ENCODE measurements around the gene PREX1.

PREX1 gene

GRCh38 chr20:48804300-48804980 is 23.4 kb downstream of the PREX1 start:
- Histone ChIP-seq H3K27me3 (no peaks in the 10 kb centered on the region; the same call in 1 of the 2 replicates), H3K27ac (no peak overlapping the region), H3K4me3 (no peak overlapping the region), H3K9ac (no peak overlapping the region), H3K4me2 (no peak overlapping the region), H3K4me1 (peaks cover 26% of the 10 kb centered on the region), H4K20me1 (no peaks in the 10 kb centered on the region), H3K9me3 (peaks cover 10% of the 10 kb centered on the region), H3K36me3 (no peaks in the 10 kb centered on the region)
- no peak for TF ChIP-seq Cebpa-rat (IDR thresholded peaks at IDR 0.05)

DNA sequence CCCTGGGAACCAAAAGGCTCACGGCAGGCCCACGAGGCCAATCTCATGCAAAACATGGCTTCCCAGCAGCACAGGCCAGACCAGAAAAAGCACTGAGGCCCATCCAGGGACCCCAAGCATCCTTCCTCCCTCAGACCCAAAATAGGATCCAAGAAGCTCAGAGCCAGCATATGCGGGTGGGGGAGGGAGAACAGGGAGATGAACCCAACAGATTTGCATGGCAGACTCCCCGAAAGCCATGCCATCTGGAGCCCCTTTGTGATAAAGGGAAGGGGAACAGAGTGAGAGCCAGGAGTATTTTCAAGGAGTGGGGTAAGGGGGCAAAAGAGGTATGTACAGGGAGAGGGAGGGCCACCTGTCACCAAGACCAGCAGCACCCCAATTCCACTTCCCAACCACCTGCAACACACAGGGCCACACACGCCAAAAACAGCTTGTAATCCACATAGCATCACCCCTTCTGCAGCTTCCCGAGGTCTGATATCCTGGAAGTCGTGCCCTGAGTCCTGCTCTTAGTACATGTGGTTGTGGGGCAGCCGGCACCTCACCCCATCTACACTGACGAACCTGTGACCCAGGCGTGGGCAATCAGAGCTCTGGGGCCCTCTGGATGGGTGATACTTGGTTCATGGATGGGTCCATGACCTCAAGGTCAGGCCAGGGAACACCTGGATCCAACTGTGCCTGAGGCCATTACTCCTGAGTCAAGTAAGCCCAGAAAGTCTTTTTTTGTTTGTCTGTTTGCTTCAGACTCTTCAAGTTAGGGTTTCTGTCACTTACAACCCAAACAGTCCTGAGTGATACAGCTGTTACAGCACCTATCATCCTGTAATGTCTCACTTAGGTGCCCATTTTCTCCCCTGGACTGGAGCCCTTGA is 24.4 kb downstream of the PREX1 start:
- H3K4me2 ChIP-seq: peak overlapping the region; percentile 42
- H3K27ac ChIP-seq: 0 out of 2 replicates have a peak overlapping the region, but pooled peaks have one; percentile 29
- no peaks in the 10 kb centered on the region for H3K36me3 ChIP-seq
- no peak overlapping the region for H3K4me3 ChIP-seq
- peaks cover 29% of the 10 kb centered on the region for H3K4me1 ChIP-seq
- peaks cover 10% of the 10 kb centered on the region for H3K9me3 ChIP-seq
- no peak for TF ChIP-seq Cebpa-rat (IDR thresholded peaks at IDR 0.05)
- no peaks in the 10 kb centered on the region for H4K20me1 ChIP-seq
- H3K27me3 ChIP-seq: no peaks in the 10 kb centered on the region
- no peak overlapping the region for H3K9ac ChIP-seq

DNA sequence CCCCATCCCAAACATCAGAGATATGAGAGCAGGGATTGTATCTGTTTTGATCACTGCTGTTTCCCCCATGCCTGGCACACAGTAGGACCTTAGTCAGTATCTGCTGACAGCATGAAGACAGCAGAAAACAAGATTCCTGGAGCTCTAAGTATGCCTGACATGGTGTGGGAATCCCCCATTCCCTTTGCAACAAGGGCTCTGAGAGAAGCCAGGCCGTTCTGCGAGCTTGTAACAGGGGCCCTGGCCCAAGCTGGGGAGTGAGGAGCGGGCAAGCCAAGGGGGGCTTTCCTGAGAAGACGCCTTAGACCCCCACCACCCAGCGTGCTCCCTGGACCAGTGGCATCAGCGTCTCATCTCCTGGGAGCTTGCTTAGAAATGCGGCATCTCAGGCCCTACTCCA is 25.2 kb downstream of the PREX1 start:
- Histone ChIP-seq H3K9me3 (peaks cover 10% of the 10 kb centered on the region), H3K27ac (0 out of 2 replicates have a peak overlapping the region, but pooled peaks have one; percentile 29), H3K4me3 (no peak overlapping the region), H3K9ac (no peak overlapping the region), H3K4me2 (peak overlapping the region; percentile 42), H3K36me3 (no peaks in the 10 kb centered on the region), H4K20me1 (no peaks in the 10 kb centered on the region), H3K4me1 (peaks cover 33% of the 10 kb centered on the region), H3K27me3 (no peaks in the 10 kb centered on the region)
- TF ChIP-seq Cebpa-rat (IDR thresholded peaks at IDR 0.05): no peak

- Histone ChIP-seq H3K4me3 (no peak overlapping the region), H3K27ac (no peak overlapping the region), H3K9me3 (peaks cover 10% of the 10 kb centered on the region), H3K36me3 (no peaks in the 10 kb centered on the region), H3K4me1 (peaks cover 33% of the 10 kb centered on the region), H3K4me2 (no peak overlapping the region), H4K20me1 (no peaks in the 10 kb centered on the region), H3K9ac (no peak overlapping the region), H3K27me3 (no peaks in the 10 kb centered on the region)
- no peak for TF ChIP-seq Cebpa-rat (IDR thresholded peaks at IDR 0.05)
Measured at GRCh38 chr20:48802216-48802615, 25.6 kb downstream of the PREX1 start.

DNA sequence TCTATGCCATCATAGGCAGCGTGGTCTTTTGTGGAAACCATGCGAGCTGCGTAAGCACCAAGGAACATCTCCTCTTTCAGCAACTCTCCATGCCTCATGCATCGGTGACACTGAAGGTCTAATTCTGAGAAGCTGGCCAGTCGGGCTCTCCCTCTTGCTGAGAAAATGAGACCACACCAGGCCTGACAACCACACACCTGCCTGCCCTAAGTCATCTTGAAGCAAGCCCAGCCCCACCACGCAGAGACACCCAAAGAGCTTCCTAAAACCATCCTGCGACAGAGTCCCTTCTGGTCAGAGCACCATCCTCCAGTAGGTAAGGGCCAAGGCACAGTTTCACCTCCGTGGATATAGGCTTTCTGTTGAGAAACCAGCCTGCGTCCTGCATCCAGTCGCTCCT is 26.6 kb downstream of the PREX1 start:
- H3K4me2 ChIP-seq: no peak overlapping the region
- H3K27ac ChIP-seq: no peak overlapping the region
- no peak for TF ChIP-seq Cebpa-rat (IDR thresholded peaks at IDR 0.05)
- no peaks in the 10 kb centered on the region; the same call in 1 of the 2 replicates for H3K9me3 ChIP-seq
- H3K9ac ChIP-seq: no peak overlapping the region
- H3K27me3 ChIP-seq: no peaks in the 10 kb centered on the region
- H3K36me3 ChIP-seq: no peaks in the 10 kb centered on the region
- H4K20me1 ChIP-seq: no peaks in the 10 kb centered on the region
- no peak overlapping the region for H3K4me3 ChIP-seq
- peaks cover 33% of the 10 kb centered on the region for H3K4me1 ChIP-seq

- Histone ChIP-seq H3K36me3 (no peaks in the 10 kb centered on the region), H3K27ac (0 out of 2 replicates have a peak overlapping the region, but pooled peaks have one; percentile 8), H3K27me3 (no peaks in the 10 kb centered on the region), H3K4me2 (0 out of 2 replicates have a peak overlapping the region, but pooled peaks have one; percentile 0), H3K9me3 (no peaks in the 10 kb centered on the region), H3K9ac (no peak overlapping the region), H3K4me3 (no peak overlapping the region), H4K20me1 (no peaks in the 10 kb centered on the region), H3K4me1 (peaks cover 35% of the 10 kb centered on the region)
- TF ChIP-seq Cebpa-rat (IDR thresholded peaks at IDR 0.05): no peak
Measured at GRCh38 chr20:48800177-48800576, 27.6 kb downstream of the PREX1 start.

- no peaks in the 10 kb centered on the region for H3K36me3 ChIP-seq
- no peak overlapping the region for H3K9ac ChIP-seq
- H4K20me1 ChIP-seq: no peaks in the 10 kb centered on the region
- H3K9me3 ChIP-seq: no peaks in the 10 kb centered on the region
- TF ChIP-seq Cebpa-rat (IDR thresholded peaks at IDR 0.05): no peak
- H3K27ac ChIP-seq: 0 out of 2 replicates have a peak overlapping the region, but pooled peaks have one; percentile 8
- H3K27me3 ChIP-seq: no peaks in the 10 kb centered on the region
- peaks cover 42% of the 10 kb centered on the region for H3K4me1 ChIP-seq
- peak overlapping the region; percentile 0; the same call in 1 of the 2 replicates for H3K4me2 ChIP-seq
- H3K4me3 ChIP-seq: no peak overlapping the region
Measured at GRCh38 chr20:48799328-48800105, 28.3 kb downstream of the PREX1 start.

DNA sequence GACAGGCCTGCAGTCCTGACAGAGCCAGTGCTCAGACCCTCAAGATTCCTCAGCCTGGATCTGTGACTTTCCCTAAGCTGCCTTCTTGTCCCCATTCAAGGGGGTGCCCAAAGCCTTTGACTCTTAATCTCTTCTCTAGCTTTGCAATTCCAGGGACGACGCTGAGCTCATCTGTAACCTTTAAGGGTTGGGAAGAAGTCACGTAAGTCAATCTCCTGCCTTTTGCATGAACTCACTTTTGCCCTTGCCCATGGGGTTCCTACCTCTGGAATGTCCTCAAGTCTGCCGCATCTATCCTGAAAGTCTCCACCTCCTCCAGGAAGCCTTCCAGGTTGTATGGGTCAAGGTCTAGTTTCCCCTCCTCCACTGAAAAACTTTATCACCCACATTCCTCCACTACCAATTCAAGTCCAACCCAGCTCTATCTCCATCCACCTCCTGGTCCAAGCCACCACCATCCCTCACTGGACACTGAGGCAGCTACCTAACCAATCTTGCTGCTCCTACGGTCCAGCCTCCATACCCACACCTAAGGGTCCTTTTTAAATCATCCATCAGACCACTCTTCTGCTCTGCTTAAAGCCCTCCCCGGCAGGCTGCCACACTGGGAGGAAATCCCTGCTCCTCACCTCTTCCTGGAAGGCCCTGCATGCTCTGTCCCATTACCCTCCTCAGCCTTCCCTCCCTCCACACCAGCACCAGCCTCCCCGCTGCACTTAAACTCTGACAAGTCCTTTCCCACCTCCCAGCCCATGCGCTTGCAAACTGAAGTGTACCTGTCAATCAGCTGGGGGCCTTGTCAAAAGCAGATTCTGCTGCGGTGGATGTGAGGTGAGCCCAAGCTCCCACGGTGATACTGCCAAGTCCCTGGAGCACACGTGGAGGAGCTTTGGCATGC is 29.7 kb downstream of the PREX1 start:
- Histone ChIP-seq H4K20me1 (no peaks in the 10 kb centered on the region), H3K4me3 (no peak overlapping the region), H3K4me1 (peaks cover 46% of the 10 kb centered on the region), H3K4me2 (no peak overlapping the region), H3K27ac (no peak overlapping the region), H3K36me3 (no peaks in the 10 kb centered on the region), H3K9ac (no peak overlapping the region), H3K9me3 (no peaks in the 10 kb centered on the region), H3K27me3 (no peaks in the 10 kb centered on the region)
- no peak for TF ChIP-seq Cebpa-rat (IDR thresholded peaks at IDR 0.05)
